CD14-positive monocyte (primary cell): ENCODE data around the gene ANKRD40. TPM values are rescaled to one million over a fixed set of nuclear protein-coding genes. Genes with fewer than 3 reads are reported as not detected.

Experiments used
- DNase-seq, 3 donors: peaks; one replicate each; pipeline ENCODE4 v3.0.0-alpha.2; 2011 to 2022
- H2AFZ ChIP-seq: 2 replicates; pipeline ENCODE4 v1.6.0; 2012; ENCODE audit warnings: mild to moderate bottlenecking, low read depth, low read length, inconsistent platforms; ENCODE audit not compliant: insufficient read depth, poor library complexity, severe bottlenecking
- H3K27ac ChIP-seq, 2 donors: 1 replicate in 1 of 2; 2 replicates in 1 of 2; pipeline ENCODE4 v1.5.1; 2012 to 2013; ENCODE audit warnings: low read length in 2 of 2, control low read depth in 1 of 2, inconsistent platforms in 1 of 2, low read depth in 1 of 2, mild to moderate bottlenecking in 1 of 2
- H3K27me3 ChIP-seq, 2 donors: one replicate each; pipeline versions ENCODE4 v1.6.0 to v1.6.1; 2011 to 2013; ENCODE audit warnings: low read length in 2 of 2; ENCODE audit not compliant: control insufficient read depth in 2 of 2, insufficient read depth in 2 of 2
- H3K36me3 ChIP-seq, 2 donors: replicated peaks in 1 of 2; 1 replicate in 1 of 2; 2 replicates in 1 of 2; pipeline versions ENCODE4 v1.5.1 to v1.6.1; 2012 to 2013; ENCODE audit warnings: low read length in 2 of 2, control low read depth in 1 of 2, inconsistent platforms in 1 of 2, mild to moderate bottlenecking in 1 of 2; ENCODE audit not compliant: insufficient read depth in 2 of 2, control insufficient read depth in 1 of 2
- H3K4me1 ChIP-seq, 2 donors: 1 replicate in 1 of 2; 2 replicates in 1 of 2; pipeline versions ENCODE4 v1.5.1 to v1.6.1; 2012 to 2013; ENCODE audit warnings: low read length in 2 of 2, control low read depth in 1 of 2, inconsistent platforms in 1 of 2, mild to moderate bottlenecking in 1 of 2, moderate library complexity in 1 of 2; ENCODE audit not compliant: insufficient read depth in 2 of 2, control insufficient read depth in 1 of 2
- H3K4me2 ChIP-seq: replicated peaks from 2 replicates; pipeline ENCODE3; 2012; ENCODE audit warnings: low read length, moderate library complexity, mild to moderate bottlenecking; ENCODE audit not compliant: poor library complexity, severe bottlenecking; ENCODE audit errors: extremely low read depth
- H3K4me3 ChIP-seq, 3 experiments: fragments of 200-600 bp in 1 of 3; sonication (generic) in 1 of 3; replicated peaks in 1 of 3; 1 replicate in 2 of 3; 2 replicates in 1 of 3; pipeline ENCODE4 v1.5.1; 2011 to 2013; ENCODE audit warnings: low read length in 3 of 3, mild to moderate bottlenecking in 3 of 3, control low read depth in 2 of 3, low read depth in 2 of 3, inconsistent platforms in 1 of 3, moderate library complexity in 1 of 3
- H3K79me2 ChIP-seq: 2 replicates; pipeline ENCODE4 v1.6.0; 2012; ENCODE audit warnings: mild to moderate bottlenecking, control low read depth, inconsistent platforms, low read length, moderate library complexity; ENCODE audit not compliant: insufficient read depth
- H3K9ac ChIP-seq: 2 replicates; pipeline ENCODE4 v1.6.0; 2017; ENCODE audit warnings: low read length, mild to moderate bottlenecking; ENCODE audit not compliant: insufficient read depth, poor library complexity, severe bottlenecking
- H3K9me3 ChIP-seq, 2 donors: replicated peaks in 1 of 2; 1 replicate in 1 of 2; 2 replicates in 1 of 2; pipeline versions ENCODE4 v1.5.1 to v1.6.1; 2012 to 2013; ENCODE audit warnings: low read length in 2 of 2, control low read depth in 1 of 2; ENCODE audit not compliant: control insufficient read depth in 1 of 2, insufficient read depth in 1 of 2
- H4K20me1 ChIP-seq: 2 replicates; pipeline ENCODE4 v1.6.0; 2012; ENCODE audit warnings: mild to moderate bottlenecking, low read length, control low read depth, moderate library complexity; ENCODE audit not compliant: insufficient read depth
- H3K27ac Mint-ChIP-seq, 7 donors: one replicate each; pipeline ENCODE4 v1.8.0; 2020; ENCODE audit warnings: mild to moderate bottlenecking in 7 of 7, mixed read lengths in 7 of 7, moderate library complexity in 6 of 7, inconsistent platforms in 2 of 7
- H3K27me3 Mint-ChIP-seq, 3 donors: one replicate each; pipeline ENCODE4 v1.8.0; 2021 to 2022; ENCODE audit warnings: low read depth in 3 of 3, mild to moderate bottlenecking in 3 of 3, mixed read lengths in 3 of 3, moderate library complexity in 3 of 3, inconsistent platforms in 1 of 3
- H3K36me3 Mint-ChIP-seq, 2 donors: one replicate each; pipeline ENCODE4 v1.8.0; 2020; ENCODE audit warnings: mixed read lengths in 2 of 2, inconsistent platforms in 1 of 2, mild to moderate bottlenecking in 1 of 2
- H3K4me1 Mint-ChIP-seq: one replicate; pipeline ENCODE4 v1.8.0; 2020; ENCODE audit warnings: mild to moderate bottlenecking, mixed read lengths
- H3K4me3 Mint-ChIP-seq, 2 donors: one replicate each; pipeline ENCODE4 v1.8.0; 2020; ENCODE audit warnings: mild to moderate bottlenecking in 2 of 2, mixed read lengths in 2 of 2, moderate library complexity in 1 of 2
- H3K9me3 Mint-ChIP-seq, 7 donors: one replicate each; pipeline ENCODE4 v1.8.0; 2020 to 2022; ENCODE audit warnings: mixed read lengths in 7 of 7, mild to moderate bottlenecking in 6 of 7, moderate library complexity in 6 of 7, inconsistent platforms in 2 of 7
- CTCF ChIP-seq: fragments of 200-600 bp; IDR thresholded peaks from one replicate; pipeline ENCODE4 v1.8.0; 2022; ENCODE audit warnings: antibody characterized with exemption, mild to moderate bottlenecking
- WGBS: methylation state at CpG from one replicate; pipeline ENCODE4 v1.1.5; 2013; ENCODE audit warnings: missing lambda C conversion rate; ENCODE audit not compliant: insufficient coverage; 5-methylcytosine and 5-hydroxymethylcytosine counted together
- intact Hi-C, 2 donors: fragments of 100-400 bp; cut with micrococcal nuclease; formaldehyde crosslinking; loops; one replicate each; pipeline versions ENCODE4 v1.15.0 to v1.15.1; 2023
- polyA plus RNA-seq, 3 donors: library from polyadenylated mRNA; depleted of rRNA in 1 of 3; unstranded in 2 of 3; stranded (reverse) in 1 of 3; fragments of 300-500 nt in 2 of 3; fragments of >200 nt in 1 of 3; fragmentation: Illumina TruSeq in 2 of 3; gene quantifications; 1 replicate in 2 of 3; 2 replicates in 1 of 3; pipeline ENCODE4 v1.2.3, GENCODE V29; 2012 to 2021

The ANKRD40 gene
- polyA plus RNA-seq, 3 donors, result 3.4 to 21.8 (median 3.4) TPM

- H3K9me3 ChIP-seq, result no peaks in the 10 kb centered on the region
- H3K4me1 Mint-ChIP-seq, result peaks cover 46% of the 10 kb centered on the region
- intact Hi-C loops, result no loop called here
- H3K36me3 Mint-ChIP-seq, result peaks cover 2 to 9% of the 10 kb centered on the region in 2 donors
- peak overlapping the region; percentile 59 for H3K4me2 ChIP-seq
- H3K36me3 ChIP-seq, result no peaks in the 10 kb centered on the region
- no peaks in the 10 kb centered on the region for H4K20me1 ChIP-seq
- H3K27me3 ChIP-seq, result no peaks in the 10 kb centered on the region
- TF ChIP-seq CTCF, result no peak
- H3K9ac ChIP-seq, result peak overlapping the region; percentile 55
- H3K9me3 Mint-ChIP-seq, result no peaks in the 10 kb centered on the region
- peak overlapping the region; percentile 82 to 87 for H3K27ac ChIP-seq
- H3K4me3 ChIP-seq, result peak overlapping the region in 1 of 3 experiments; percentile 51
- peak overlapping the region; percentile 82 to 97 (median 95) for H3K27ac Mint-ChIP-seq
- no peaks in the 10 kb centered on the region for H3K79me2 ChIP-seq
- peak in 1 of 3 donors; percentile 37 for DNase-seq
- WGBS, result 18% methylated on average over 8 of the region's 10 CpGs
- peak overlapping the region; percentile 74 to 85 for H3K4me3 Mint-ChIP-seq
- H3K4me1 ChIP-seq, result peaks cover 32 to 45% of the 10 kb centered on the region in 2 donors
- peaks cover 0 to 10% (median 2%) of the 10 kb centered on the region in 3 donors for H3K27me3 Mint-ChIP-seq
- peak overlapping the region; percentile 80 for H2AFZ ChIP-seq
Measured at GRCh38 chr17:50660887-50661345, 46.8 kb downstream of the ANKRD40 start.

GRCh38 chr17:50660042-50660886 lies 47.5 kb downstream of the ANKRD40 start:
- Mint-ChIP-seq H3K36me3 (peaks cover 2 to 9% of the 10 kb centered on the region in 2 donors), H3K4me1 (peaks cover 46% of the 10 kb centered on the region), H3K27me3 (peaks cover 0 to 10% (median 3%) of the 10 kb centered on the region in 3 donors), H3K9me3 (no peaks in the 10 kb centered on the region), H3K4me3 (peak overlapping the region; percentile 74 to 85), H3K27ac (peak overlapping the region; percentile 82 to 97 (median 95))
- peak overlapping the region; percentile 59 for H3K4me2 ChIP-seq
- TF ChIP-seq CTCF, result no peak
- H3K27me3 ChIP-seq, result no peaks in the 10 kb centered on the region
- H2AFZ ChIP-seq, result peak overlapping the region; percentile 80
- no peaks in the 10 kb centered on the region for H3K79me2 ChIP-seq
- peak overlapping the region in 1 of 3 experiments; percentile 51 for H3K4me3 ChIP-seq
- H4K20me1 ChIP-seq, result no peaks in the 10 kb centered on the region
- peak overlapping the region; percentile 55 for H3K9ac ChIP-seq
- DNase-seq, result peak; percentile 48 to 74 (median 72)
- H3K9me3 ChIP-seq, result no peaks in the 10 kb centered on the region
- peaks cover 32 to 45% of the 10 kb centered on the region in 2 donors for H3K4me1 ChIP-seq
- H3K27ac ChIP-seq, result peak overlapping the region; percentile 82 to 87
- H3K36me3 ChIP-seq, result no peaks in the 10 kb centered on the region
- intact Hi-C loops, result no loop called here
- WGBS, result 73% methylated on average over 8 of the region's 11 CpGs
